ENCODE results near the gene MCM9.

GRCh38 chr6:118768904-118769325, 166.0 kb downstream of the MCM9 start:
- TF ChIP-seq CTCF (IDR thresholded peaks at IDR 0.05): no peak
- TF ChIP-seq POLR2A (IDR thresholded peaks at IDR 0.05): no peak
- TF ChIP-seq EP300 (IDR thresholded peaks at IDR 0.05): peak in 1 of 2 donors; percentile 65
